NT2/D1 (cell line): ENCODE data around the gene CDK6.

Experiments used
- DNase-seq: peaks from one replicate; pipeline ENCODE4 v3.0.0-alpha.2; 2011; ENCODE audit warnings: low read depth, low spot score
- H3K27me3 ChIP-seq: 2 replicates; pipeline ENCODE4 v1.6.0; 2011; ENCODE audit warnings: mild to moderate bottlenecking; ENCODE audit not compliant: insufficient read length, insufficient read depth
- H3K36me3 ChIP-seq: 2 replicates; pipeline ENCODE4 v1.6.1; 2011; ENCODE audit warnings: mild to moderate bottlenecking, low read length, mixed read lengths; ENCODE audit not compliant: insufficient read depth, insufficient read length
- H3K4me1 ChIP-seq: 2 replicates; pipeline ENCODE4 v1.5.1; 2011; ENCODE audit not compliant: insufficient read depth, insufficient read length
- H3K4me3 ChIP-seq: 2 replicates; pipeline ENCODE4 v1.5.1; 2011; ENCODE audit warnings: low read depth; ENCODE audit not compliant: insufficient read length
- H3K9ac ChIP-seq: 2 replicates; pipeline ENCODE4 v1.6.0; 2011; ENCODE audit warnings: low read depth; ENCODE audit not compliant: insufficient read length
- H3K9me3 ChIP-seq: 2 replicates; pipeline ENCODE4 v1.5.1; 2011; ENCODE audit warnings: mild to moderate bottlenecking, low read length; ENCODE audit not compliant: insufficient read depth
- SUZ12 ChIP-seq: IDR thresholded peaks from 2 replicates; pipeline ENCODE4 v1.6.1; 2011; ENCODE audit not compliant: insufficient read length, insufficient read depth; ENCODE audit errors: extremely low read depth
- YY1 ChIP-seq: IDR thresholded peaks from 2 replicates; pipeline ENCODE4 v1.6.1; 2011; ENCODE audit not compliant: insufficient read length, insufficient read depth
- ZNF274 ChIP-seq: IDR thresholded peaks from 2 replicates; pipeline ENCODE4 v1.6.1; 2011; ENCODE audit warnings: mild to moderate bottlenecking, low read depth, low read length

CDK6 gene

GRCh38 chr7:92588561-92588960 is 247.8 kb downstream of the CDK6 start:
- Histone ChIP-seq H3K4me3 (peak overlapping the region; percentile 88), H3K27me3 (peaks cover 22% of the 10 kb centered on the region), H3K9me3 (no peaks in the 10 kb centered on the region), H3K9ac (no peak overlapping the region), H3K36me3 (peaks cover 20% of the 10 kb centered on the region), H3K4me1 (no peaks in the 10 kb centered on the region)
- TF ChIP-seq YY1 = no peak
- TF ChIP-seq SUZ12 = no peak
- no peak for TF ChIP-seq ZNF274
- DNase-seq = no peak

GRCh38 chr7:92586841-92587240 is 249.5 kb downstream of the CDK6 start:
- Histone ChIP-seq H3K27me3 (peaks cover 14% of the 10 kb centered on the region), H3K9ac (no peak overlapping the region), H3K4me1 (no peaks in the 10 kb centered on the region), H3K36me3 (peaks cover 21% of the 10 kb centered on the region), H3K9me3 (no peaks in the 10 kb centered on the region), H3K4me3 (no peak overlapping the region)
- no peak for DNase-seq
- no peak for TF ChIP-seq ZNF274

- no peaks in the 10 kb centered on the region for H3K4me1 ChIP-seq
- no peak overlapping the region for H3K4me3 ChIP-seq
- no peak for TF ChIP-seq YY1
- no peak for TF ChIP-seq SUZ12
- no peak for TF ChIP-seq ZNF274
- no peaks in the 10 kb centered on the region for H3K9me3 ChIP-seq
- H3K36me3 ChIP-seq = peaks cover 23% of the 10 kb centered on the region
- no peak for DNase-seq
- no peak overlapping the region for H3K9ac ChIP-seq
- peaks cover 10% of the 10 kb centered on the region for H3K27me3 ChIP-seq
Measured at GRCh38 chr7:92586403-92586802, 250.0 kb downstream of the CDK6 start.

GRCh38 chr7:92584953-92585352 is 251.4 kb downstream of the CDK6 start:
- no peak overlapping the region for H3K9ac ChIP-seq
- no peak for DNase-seq
- H3K36me3 ChIP-seq = peaks cover 36% of the 10 kb centered on the region
- no peaks in the 10 kb centered on the region for H3K9me3 ChIP-seq
- H3K4me3 ChIP-seq = no peak overlapping the region
- TF ChIP-seq SUZ12 (no peak), YY1 (no peak), ZNF274 (no peak)
- no peaks in the 10 kb centered on the region for H3K27me3 ChIP-seq
- no peaks in the 10 kb centered on the region for H3K4me1 ChIP-seq

- DNase-seq = no peak
- Histone ChIP-seq H3K27me3 (no peaks in the 10 kb centered on the region), H3K9ac (no peak overlapping the region), H3K4me1 (no peaks in the 10 kb centered on the region), H3K9me3 (no peaks in the 10 kb centered on the region), H3K36me3 (peaks cover 50% of the 10 kb centered on the region), H3K4me3 (no peak overlapping the region)
- no peak for TF ChIP-seq YY1
- no peak for TF ChIP-seq SUZ12
- TF ChIP-seq ZNF274 = no peak
Measured at GRCh38 chr7:92582948-92583347, 253.4 kb downstream of the CDK6 start.

GRCh38 chr7:92576296-92576695 is 260.1 kb downstream of the CDK6 start:
- peaks cover 87% of the 10 kb centered on the region for H3K36me3 ChIP-seq
- TF ChIP-seq ZNF274 = no peak
- no peaks in the 10 kb centered on the region for H3K4me1 ChIP-seq
- H3K4me3 ChIP-seq = no peak overlapping the region
- H3K27me3 ChIP-seq = no peaks in the 10 kb centered on the region
- no peak overlapping the region for H3K9ac ChIP-seq
- no peaks in the 10 kb centered on the region for H3K9me3 ChIP-seq
- no peak for DNase-seq

- Histone ChIP-seq H3K27me3 (no peaks in the 10 kb centered on the region), H3K9ac (no peak overlapping the region), H3K4me1 (no peaks in the 10 kb centered on the region), H3K9me3 (no peaks in the 10 kb centered on the region), H3K36me3 (peaks cover 63% of the 10 kb centered on the region), H3K4me3 (no peak overlapping the region)
- TF ChIP-seq ZNF274 (no peak), YY1 (no peak), SUZ12 (no peak)
- DNase-seq = no peak
Measured at GRCh38 chr7:92569137-92569536, 267.2 kb downstream of the CDK6 start.

- Histone ChIP-seq H3K27me3 (no peaks in the 10 kb centered on the region), H3K36me3 (peaks cover 58% of the 10 kb centered on the region), H3K9me3 (no peaks in the 10 kb centered on the region), H3K9ac (no peak overlapping the region), H3K4me1 (no peaks in the 10 kb centered on the region), H3K4me3 (no peak overlapping the region)
- no peak for DNase-seq
- TF ChIP-seq SUZ12 (no peak), ZNF274 (no peak), YY1 (no peak)
Measured at GRCh38 chr7:92567460-92567859, 268.9 kb downstream of the CDK6 start.
